ENCODE data around the gene FGF21. TPM values are rescaled to one million over a fixed set of nuclear protein-coding genes. Genes with fewer than 3 reads are reported as not detected.
"Not testable (repeated sequence)": the region's sequence is repeated elsewhere in the genome, so short reads cannot be mapped to it uniquely, and the experiment has no call there.

The FGF21 gene
- total RNA-seq, 6 experiments from 2014 or later = not detected

GRCh38 chr19:48784527-48784926, 29.2 kb downstream of the FGF21 start:
- H3K36me3 Mint-ChIP-seq (ENCODE audit: low read depth) = no peaks in the 10 kb centered on the region
- DNase-seq = no peak
- no peak overlapping the region for H3K4me3 Mint-ChIP-seq
- peaks cover 11% of the 10 kb centered on the region for H3K27me3 Mint-ChIP-seq (ENCODE audit: insufficient read depth)
- H3K4me1 Mint-ChIP-seq (ENCODE audit: low read depth) = peaks cover 14% of the 10 kb centered on the region
- no peak overlapping the region for H3K27ac Mint-ChIP-seq
- peak; percentile 23; the same call in 1 of the 2 replicates for TF ChIP-seq CTCF (IDR thresholded peaks at IDR 0.05)
- H3K9me3 Mint-ChIP-seq = no peaks in the 10 kb centered on the region

GRCh38 chr19:48786422-48786821, 31.1 kb downstream of the FGF21 start:
- not testable (repeated sequence) for DNase-seq; H3K27ac Mint-ChIP-seq; H3K4me1 Mint-ChIP-seq (ENCODE audit: low read depth); H3K4me3 Mint-ChIP-seq; H3K27me3 Mint-ChIP-seq (ENCODE audit: insufficient read depth); H3K36me3 Mint-ChIP-seq (ENCODE audit: low read depth); H3K9me3 Mint-ChIP-seq

- DNase-seq; H3K4me1 Mint-ChIP-seq (ENCODE audit: low read depth); H3K27ac Mint-ChIP-seq; H3K27me3 Mint-ChIP-seq (ENCODE audit: insufficient read depth); H3K9me3 Mint-ChIP-seq; H3K36me3 Mint-ChIP-seq (ENCODE audit: low read depth); H3K4me3 Mint-ChIP-seq: not testable (repeated sequence)
Measured at GRCh38 chr19:48787331-48787730, 32.0 kb downstream of the FGF21 start.

GRCh38 chr19:48793271-48793670, 37.9 kb downstream of the FGF21 start:
- Mint-ChIP-seq H3K4me1 (ENCODE audit: low read depth) (peaks cover 16% of the 10 kb centered on the region), H3K36me3 (ENCODE audit: low read depth) (no peaks in the 10 kb centered on the region), H3K9me3 (no peaks in the 10 kb centered on the region), H3K4me3 (no peak overlapping the region), H3K27me3 (ENCODE audit: insufficient read depth) (no peaks in the 10 kb centered on the region; the same call in 1 of the 2 replicates), H3K27ac (no peak overlapping the region)
- DNase-seq = no peak
- TF ChIP-seq CTCF (IDR thresholded peaks at IDR 0.05) = no peak

- Mint-ChIP-seq H3K36me3 (ENCODE audit: low read depth) (no peaks in the 10 kb centered on the region), H3K9me3 (no peaks in the 10 kb centered on the region), H3K4me3 (peak overlapping the region; percentile 88), H3K4me1 (ENCODE audit: low read depth) (peaks cover 16% of the 10 kb centered on the region), H3K27ac (peak overlapping the region; percentile 95), H3K27me3 (ENCODE audit: insufficient read depth) (no peaks in the 10 kb centered on the region; the same call in 1 of the 2 replicates)
- TF ChIP-seq CTCF (IDR thresholded peaks at IDR 0.05) = no peak
- no peak for DNase-seq
Measured at GRCh38 chr19:48794291-48794690, 39.0 kb downstream of the FGF21 start.

GRCh38 chr19:48795055-48795684, 39.8 kb downstream of the FGF21 start:
- peaks cover 16% of the 10 kb centered on the region for H3K4me1 Mint-ChIP-seq (ENCODE audit: low read depth)
- peak; percentile 98 for TF ChIP-seq CTCF (IDR thresholded peaks at IDR 0.05)
- DNase-seq = peak; percentile 92
- no peaks in the 10 kb centered on the region for H3K36me3 Mint-ChIP-seq (ENCODE audit: low read depth)
- H3K9me3 Mint-ChIP-seq = no peaks in the 10 kb centered on the region
- peak overlapping the region; percentile 88 for H3K4me3 Mint-ChIP-seq
- no peaks in the 10 kb centered on the region; the same call in 1 of the 2 replicates for H3K27me3 Mint-ChIP-seq (ENCODE audit: insufficient read depth)
- H3K27ac Mint-ChIP-seq = peak overlapping the region; percentile 95

Data from HFFc6 (cell line).